ENCODE data around the gene SPATA9. TPM values are rescaled to one million over a fixed set of nuclear protein-coding genes. Genes with fewer than 3 reads are reported as not detected.
A peak's percentile ranks its signal among the peaks of the same experiment; 100 is the strongest.

SPATA9 gene
- total RNA-seq, 1 donor from 2014 or later, result 0.82 TPM

- FAIRE-seq (no peak), DNase-seq (ENCODE audit: low spot score in 2 of 2) (no peak)
Measured at GRCh38 chr5:95690333-95690732, 7.5 kb upstream of the SPATA9 start.

- no peak for DNase-seq (ENCODE audit: low spot score in 2 of 2)
- FAIRE-seq, result no peak
Measured at GRCh38 chr5:95689680-95690079, 6.9 kb upstream of the SPATA9 start.

DNA sequence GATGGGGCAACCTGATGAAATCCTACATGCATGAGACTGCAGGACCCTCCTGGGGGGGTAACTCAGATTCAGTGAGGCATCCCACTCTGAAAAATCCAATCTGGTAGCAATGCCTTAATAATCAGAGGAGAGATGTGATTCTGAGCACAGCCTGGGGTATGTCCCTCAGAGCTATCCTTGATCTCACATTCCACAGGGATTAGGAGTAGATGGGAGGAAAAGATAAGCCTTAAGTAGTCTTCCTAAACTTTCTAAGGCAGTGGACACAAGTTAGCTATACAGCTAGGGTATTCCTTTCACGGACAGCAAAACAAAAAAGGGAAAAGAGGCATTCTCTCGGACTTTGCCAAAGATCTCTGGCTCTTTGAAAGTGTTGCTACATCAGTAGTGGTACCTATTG lies 3.9 kb upstream of the SPATA9 start:
- DNase-seq (ENCODE audit: low spot score in 2 of 2) (no peak), FAIRE-seq (no peak)

GRCh38 chr5:95684361-95684760 lies 1.6 kb upstream of the SPATA9 start:
- DNase-seq (ENCODE audit: low spot score in 2 of 2) (no peak), FAIRE-seq (no peak)

DNA sequence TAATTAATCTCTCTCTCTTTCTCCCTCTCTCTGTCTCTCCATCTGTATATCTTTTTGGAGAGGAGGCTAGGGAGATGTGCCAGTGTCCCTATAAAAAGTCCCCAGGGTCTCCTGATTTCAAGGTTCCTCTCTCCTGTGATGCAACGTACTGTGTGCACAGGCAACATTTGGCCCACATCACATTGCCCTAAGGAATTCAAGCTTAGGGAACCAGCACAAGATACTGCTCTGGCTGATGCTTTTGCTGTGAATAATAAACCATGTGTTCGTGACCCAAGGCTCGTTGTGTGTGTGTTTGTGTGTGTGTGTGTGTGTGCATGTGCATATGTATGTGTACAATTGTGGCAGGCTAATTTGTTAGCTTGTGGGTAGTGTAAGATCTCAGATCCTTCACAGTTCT lies 9.7 kb downstream of the SPATA9 start:
- no peak for FAIRE-seq
- no peak for DNase-seq (ENCODE audit: low spot score in 2 of 2)

DNA sequence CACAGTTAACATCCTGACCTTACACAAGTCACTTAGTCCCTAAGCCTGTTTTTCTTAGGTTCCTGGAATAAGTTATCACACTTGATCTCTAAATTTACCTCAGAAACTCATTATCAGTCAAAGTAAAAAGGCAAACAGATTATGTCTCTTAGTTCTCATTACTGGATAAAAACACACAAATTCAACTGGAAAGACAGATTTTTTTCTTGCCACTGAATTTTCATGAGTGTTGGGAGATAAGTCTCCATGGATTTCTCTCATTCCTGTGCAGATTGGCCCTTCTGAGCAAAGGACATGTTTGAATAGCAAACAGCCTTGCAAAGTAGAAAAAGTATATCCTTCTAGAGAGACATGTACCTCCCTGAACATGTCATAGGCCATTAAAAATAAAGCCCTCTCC lies 10.2 kb downstream of the SPATA9 start:
- FAIRE-seq, result no peak
- no peak for DNase-seq (ENCODE audit: low spot score in 2 of 2)

GRCh38 chr5:95671826-95672225 lies 11.0 kb downstream of the SPATA9 start:
- no peak for FAIRE-seq
- no peak for DNase-seq (ENCODE audit: low spot score in 2 of 2)

GRCh38 chr5:95670568-95670967 lies 12.2 kb downstream of the SPATA9 start:
- DNase-seq (ENCODE audit: low spot score in 2 of 2) (no peak), FAIRE-seq (no peak)

GRCh38 chr5:95669985-95670384 lies 12.8 kb downstream of the SPATA9 start:
- FAIRE-seq (no peak), DNase-seq (ENCODE audit: low spot score in 2 of 2) (no peak)

GRCh38 chr5:95669540-95669939 lies 13.3 kb downstream of the SPATA9 start:
- DNase-seq (ENCODE audit: low spot score in 2 of 2) (peak in 1 of 2 donors; percentile 38), FAIRE-seq (no peak)

DNA sequence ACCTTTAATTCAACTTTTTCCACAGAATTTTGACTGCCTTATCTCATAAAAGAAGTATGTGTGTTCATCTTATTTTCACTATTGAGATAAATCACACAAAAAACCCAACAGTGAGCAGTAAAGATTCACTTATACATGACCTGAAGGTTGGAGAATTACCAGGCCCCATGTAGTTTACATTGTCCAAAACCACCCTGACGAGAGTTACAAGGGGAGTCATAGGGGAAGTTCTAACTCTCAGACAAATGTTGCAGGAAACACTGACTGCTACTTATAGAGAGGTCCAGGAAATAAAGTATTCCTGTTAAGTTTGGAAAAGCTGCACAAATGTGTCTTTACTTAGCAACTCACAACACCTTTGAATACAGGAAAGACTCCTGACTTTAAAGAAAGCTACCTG lies 14.1 kb downstream of the SPATA9 start:
- DNase-seq (ENCODE audit: low spot score in 2 of 2), result no peak
- no peak for FAIRE-seq

- DNase-seq (ENCODE audit: low spot score in 2 of 2), result no peak
- no peak for FAIRE-seq
Measured at GRCh38 chr5:95668216-95668615, 14.6 kb downstream of the SPATA9 start.

GRCh38 chr5:95667678-95668077 lies 15.1 kb downstream of the SPATA9 start:
- FAIRE-seq, result no peak
- no peak for DNase-seq (ENCODE audit: low spot score in 2 of 2)

GRCh38 chr5:95667061-95667618 lies 15.7 kb downstream of the SPATA9 start:
- FAIRE-seq, result no peak
- no peak for DNase-seq (ENCODE audit: low spot score in 2 of 2)

GRCh38 chr5:95664204-95664786 lies 18.5 kb downstream of the SPATA9 start:
- peak; percentile 83 for FAIRE-seq
- DNase-seq (ENCODE audit: low spot score in 2 of 2), result peak in 1 of 2 donors; percentile 22

DNA sequence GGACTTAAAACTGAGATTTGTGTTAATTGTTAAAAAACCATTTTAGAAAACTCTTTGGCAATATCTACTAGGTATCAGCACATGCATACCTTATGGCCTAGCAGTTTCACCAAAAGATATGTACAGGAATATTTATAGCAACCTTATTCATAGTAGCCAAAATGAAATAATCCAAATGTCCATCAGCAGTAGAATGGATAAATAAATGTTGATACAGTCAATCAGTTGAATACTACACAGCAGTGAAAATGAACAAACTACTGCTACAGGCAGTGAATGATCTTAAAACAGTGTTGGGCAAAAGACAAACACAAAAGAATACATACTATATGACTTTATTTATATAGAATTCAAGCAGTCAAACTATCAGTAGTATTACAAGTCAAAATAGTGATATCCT lies 19.8 kb downstream of the SPATA9 start:
- DNase-seq (ENCODE audit: low spot score in 2 of 2) (no peak), FAIRE-seq (no peak)

GRCh38 chr5:95660060-95660459 lies 22.7 kb downstream of the SPATA9 start:
- DNase-seq (ENCODE audit: low spot score in 2 of 2), result no peak
- no peak for FAIRE-seq

DNA sequence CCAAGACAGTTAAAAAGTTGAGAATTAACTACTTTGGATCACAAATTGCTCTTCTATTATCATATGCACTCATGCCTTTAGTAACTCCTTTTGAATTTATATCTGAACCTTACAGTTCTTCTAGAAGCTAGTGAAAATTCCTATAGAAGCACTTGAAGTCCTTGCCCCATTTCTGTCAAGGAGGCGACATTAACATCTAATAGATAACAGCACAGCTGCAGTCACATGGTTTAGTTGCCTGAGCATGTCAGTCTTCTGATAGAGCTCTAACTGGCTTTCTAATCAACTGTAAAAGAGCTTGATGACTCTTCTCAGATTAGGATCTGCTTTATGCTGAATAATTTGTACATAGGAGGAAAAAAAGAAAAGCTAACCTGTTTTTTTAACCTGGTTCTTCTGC lies 27.2 kb downstream of the SPATA9 start:
- DNase-seq (ENCODE audit: low spot score in 2 of 2) (no peak), FAIRE-seq (no peak)

- FAIRE-seq, result peak; percentile 15
- no peak for DNase-seq (ENCODE audit: low spot score in 2 of 2)
Measured at GRCh38 chr5:95654196-95654595, 28.6 kb downstream of the SPATA9 start.

- DNase-seq (ENCODE audit: low spot score in 2 of 2), result no peak
- no peak for FAIRE-seq
Measured at GRCh38 chr5:95652849-95653248, 29.9 kb downstream of the SPATA9 start.

- FAIRE-seq, result no peak
Measured at GRCh38 chr5:95649842-95650620, 32.8 kb downstream of the SPATA9 start.

DNA sequence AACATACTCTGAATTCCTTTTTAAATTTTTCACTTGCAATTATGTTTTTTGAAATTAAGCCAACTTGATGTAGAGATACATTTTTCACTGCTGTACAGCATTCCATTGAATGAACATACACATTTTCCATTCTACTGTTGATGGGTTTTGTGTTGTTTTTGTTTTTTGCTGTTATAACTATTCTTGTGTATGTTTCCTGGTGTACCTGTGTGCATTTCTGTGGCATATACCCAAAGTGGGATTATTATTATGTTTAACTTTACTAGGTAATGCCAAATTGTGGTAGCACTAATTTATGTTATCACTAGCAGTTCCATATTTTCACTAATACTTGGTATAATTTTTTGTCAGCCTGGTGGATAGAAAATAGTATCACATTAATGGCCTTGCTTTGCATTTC lies 33.5 kb downstream of the SPATA9 start:
- no peak for FAIRE-seq
- DNase-seq (ENCODE audit: low spot score in 2 of 2), result no peak

More at GRCh38 chr5:95649842-95650620, 32.8 kb downstream of the SPATA9 start:
- no peak for DNase-seq (ENCODE audit: low spot score in 2 of 2)
